Measurements from ENCODE around the gene HOXD1.

DNA sequence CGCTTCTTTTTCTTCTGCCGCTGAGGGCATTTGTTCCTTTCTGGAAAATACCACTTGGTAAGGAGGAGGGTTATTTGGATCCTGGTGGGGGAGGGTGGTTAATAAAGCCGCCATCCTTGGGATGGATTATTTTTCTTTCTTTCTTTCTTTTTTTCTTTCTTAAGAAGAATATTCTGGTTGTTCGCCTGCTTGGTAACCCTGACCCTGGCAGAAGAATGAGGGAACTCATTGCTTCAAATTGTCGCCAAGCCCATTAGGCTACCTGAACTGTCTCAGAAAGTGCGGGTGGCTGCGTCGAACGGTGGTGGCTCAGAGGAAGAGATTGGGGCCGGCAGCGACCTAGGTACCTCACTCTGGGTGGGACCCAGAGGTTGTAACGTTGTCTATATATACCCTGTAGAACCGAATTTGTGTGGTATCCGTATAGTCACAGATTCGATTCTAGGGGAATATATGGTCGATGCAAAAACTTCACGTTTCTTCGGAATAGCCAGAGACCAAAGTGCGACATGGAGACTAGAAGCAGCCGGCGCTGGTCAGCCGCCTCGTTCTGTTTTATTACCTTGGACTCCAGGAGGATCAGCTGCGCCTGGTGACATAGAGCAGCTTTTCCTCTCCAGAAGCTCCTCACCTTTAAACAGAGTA lies 38.4 kb upstream of the HOXD1 start:
- TF ChIP-seq, protein P1, sequence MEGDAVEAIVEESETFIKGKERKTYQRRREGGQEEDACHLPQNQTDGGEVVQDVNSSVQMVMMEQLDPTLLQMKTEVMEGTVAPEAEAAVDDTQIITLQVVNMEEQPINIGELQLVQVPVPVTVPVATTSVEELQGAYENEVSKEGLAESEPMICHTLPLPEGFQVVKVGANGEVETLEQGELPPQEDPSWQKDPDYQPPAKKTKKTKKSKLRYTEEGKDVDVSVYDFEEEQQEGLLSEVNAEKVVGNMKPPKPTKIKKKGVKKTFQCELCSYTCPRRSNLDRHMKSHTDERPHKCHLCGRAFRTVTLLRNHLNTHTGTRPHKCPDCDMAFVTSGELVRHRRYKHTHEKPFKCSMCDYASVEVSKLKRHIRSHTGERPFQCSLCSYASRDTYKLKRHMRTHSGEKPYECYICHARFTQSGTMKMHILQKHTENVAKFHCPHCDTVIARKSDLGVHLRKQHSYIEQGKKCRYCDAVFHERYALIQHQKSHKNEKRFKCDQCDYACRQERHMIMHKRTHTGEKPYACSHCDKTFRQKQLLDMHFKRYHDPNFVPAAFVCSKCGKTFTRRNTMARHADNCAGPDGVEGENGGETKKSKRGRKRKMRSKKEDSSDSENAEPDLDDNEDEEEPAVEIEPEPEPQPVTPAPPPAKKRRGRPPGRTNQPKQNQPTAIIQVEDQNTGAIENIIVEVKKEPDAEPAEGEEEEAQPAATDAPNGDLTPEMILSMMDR (conservative IDR thresholded peaks at IDR 0.05; ENCODE audit: low read depth, low read length), result no peak
- TF ChIP-seq CEBPB (IDR thresholded peaks at IDR 0.05; ENCODE audit: low read depth, low read length), result no peak
- TF ChIP-seq POLR2A (IDR thresholded peaks at IDR 0.05; ENCODE audit: low read depth, low read length), result no peak
- TF ChIP-seq, protein P2, sequence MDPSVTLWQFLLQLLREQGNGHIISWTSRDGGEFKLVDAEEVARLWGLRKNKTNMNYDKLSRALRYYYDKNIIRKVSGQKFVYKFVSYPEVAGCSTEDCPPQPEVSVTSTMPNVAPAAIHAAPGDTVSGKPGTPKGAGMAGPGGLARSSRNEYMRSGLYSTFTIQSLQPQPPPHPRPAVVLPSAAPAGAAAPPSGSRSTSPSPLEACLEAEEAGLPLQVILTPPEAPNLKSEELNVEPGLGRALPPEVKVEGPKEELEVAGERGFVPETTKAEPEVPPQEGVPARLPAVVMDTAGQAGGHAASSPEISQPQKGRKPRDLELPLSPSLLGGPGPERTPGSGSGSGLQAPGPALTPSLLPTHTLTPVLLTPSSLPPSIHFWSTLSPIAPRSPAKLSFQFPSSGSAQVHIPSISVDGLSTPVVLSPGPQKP (IDR thresholded peaks at IDR 0.05; ENCODE audit: borderline replicate concordance, low read depth, low read length), result no peak
- no peak for TF ChIP-seq RAD21 (IDR thresholded peaks at IDR 0.05; ENCODE audit: low read length)
- no peak for TF ChIP-seq RCOR1 (IDR thresholded peaks at IDR 0.05; ENCODE audit: insufficient replicate concordance, low read length)
- no peak for TF ChIP-seq MAZ (IDR thresholded peaks at IDR 0.05; ENCODE audit: borderline replicate concordance, low read depth, low read length)
- TF ChIP-seq FOS (IDR thresholded peaks at IDR 0.05; ENCODE audit: low read depth, low read length), result no peak
- TF ChIP-seq CHD1 (IDR thresholded peaks at IDR 0.05; ENCODE audit: low read depth, low read length), result no peak
- no peak for TF ChIP-seq BHLHE40 (IDR thresholded peaks at IDR 0.05; ENCODE audit: low read depth, low read length)

All from IMR-90 (cell line).